C4-2B (cell line): ENCODE results near the gene SLC35F5.
"Not testable (repeated sequence)": the region's sequence is repeated elsewhere in the genome, so short reads cannot be mapped to it uniquely, and the experiment has no call there.

Source experiments
- ZFX ChIP-seq: fragments of 450-650 bp; IDR thresholded peaks from 2 replicates; pipeline ENCODE4 v1.6.1; 2017
- TF ChIP-seq, protein P1 (sequence below): fragments of 450-650 bp; conservative IDR thresholded peaks from 2 replicates; pipeline ENCODE4 v1.5.1; 2017; ENCODE audit warnings: mild to moderate bottlenecking

GRCh38 chr2:113774616-113775015 lies 18.2 kb upstream of the SLC35F5 start:
- TF ChIP-seq, protein P1, sequence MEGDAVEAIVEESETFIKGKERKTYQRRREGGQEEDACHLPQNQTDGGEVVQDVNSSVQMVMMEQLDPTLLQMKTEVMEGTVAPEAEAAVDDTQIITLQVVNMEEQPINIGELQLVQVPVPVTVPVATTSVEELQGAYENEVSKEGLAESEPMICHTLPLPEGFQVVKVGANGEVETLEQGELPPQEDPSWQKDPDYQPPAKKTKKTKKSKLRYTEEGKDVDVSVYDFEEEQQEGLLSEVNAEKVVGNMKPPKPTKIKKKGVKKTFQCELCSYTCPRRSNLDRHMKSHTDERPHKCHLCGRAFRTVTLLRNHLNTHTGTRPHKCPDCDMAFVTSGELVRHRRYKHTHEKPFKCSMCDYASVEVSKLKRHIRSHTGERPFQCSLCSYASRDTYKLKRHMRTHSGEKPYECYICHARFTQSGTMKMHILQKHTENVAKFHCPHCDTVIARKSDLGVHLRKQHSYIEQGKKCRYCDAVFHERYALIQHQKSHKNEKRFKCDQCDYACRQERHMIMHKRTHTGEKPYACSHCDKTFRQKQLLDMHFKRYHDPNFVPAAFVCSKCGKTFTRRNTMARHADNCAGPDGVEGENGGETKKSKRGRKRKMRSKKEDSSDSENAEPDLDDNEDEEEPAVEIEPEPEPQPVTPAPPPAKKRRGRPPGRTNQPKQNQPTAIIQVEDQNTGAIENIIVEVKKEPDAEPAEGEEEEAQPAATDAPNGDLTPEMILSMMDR, result not testable (repeated sequence)
- not testable (repeated sequence) for TF ChIP-seq ZFX
